Measurements from ENCODE around the gene CSNK1G1. TPM values are rescaled to one million over a fixed set of nuclear protein-coding genes. Genes with fewer than 3 reads are reported as not detected.
A peak's percentile ranks its signal among the peaks of the same experiment; 100 is the strongest.

The CSNK1G1 gene
- total RNA-seq, 1 donor: 37.6 TPM

DNA sequence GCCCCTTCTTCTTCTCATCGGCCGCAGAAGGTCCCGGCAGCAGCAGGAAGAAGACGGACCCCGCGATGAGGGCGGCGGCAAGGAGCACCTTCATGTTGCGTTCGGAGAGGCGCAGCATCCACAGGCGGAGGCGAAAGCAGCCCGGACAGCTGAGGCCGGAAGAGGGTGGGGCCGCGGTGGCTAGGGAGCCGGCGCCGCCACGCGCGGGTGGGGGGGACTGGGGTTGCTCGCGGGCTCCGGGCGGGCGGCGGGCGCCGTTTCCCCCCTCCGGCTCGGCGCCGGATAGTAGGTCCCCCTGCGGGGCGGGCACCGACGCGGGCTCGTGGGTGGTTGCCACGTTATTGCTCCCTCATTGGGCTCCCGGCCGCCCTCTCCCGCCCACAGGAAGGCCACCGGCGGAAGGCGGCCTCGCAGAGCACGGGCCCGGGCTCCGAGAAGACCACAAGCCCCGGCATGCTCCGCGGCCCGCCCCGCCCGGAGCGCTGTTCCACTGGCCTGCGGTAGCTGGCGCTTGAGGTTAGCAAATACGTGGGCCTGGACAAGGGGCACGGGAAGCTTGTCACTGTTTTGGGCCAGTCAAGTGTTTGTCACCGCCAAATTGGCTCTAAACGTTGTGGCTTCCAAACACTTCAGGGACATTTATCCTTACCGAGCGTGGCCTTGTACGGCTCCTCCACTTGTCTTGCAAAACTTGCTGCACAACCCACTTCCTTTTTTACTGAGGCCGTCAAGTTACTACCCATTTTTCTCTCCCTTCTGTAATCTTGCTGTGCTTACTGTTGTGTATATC, 192.9 kb downstream of the CSNK1G1 start, which contains the start of gene PPIB:
Gene PPIB, minus strand, starts transcription at position 154 of the 790 bp plus-strand sequence. Its CDS starts 36 bp downstream, at position 118.
- TF ChIP-seq, protein P1, sequence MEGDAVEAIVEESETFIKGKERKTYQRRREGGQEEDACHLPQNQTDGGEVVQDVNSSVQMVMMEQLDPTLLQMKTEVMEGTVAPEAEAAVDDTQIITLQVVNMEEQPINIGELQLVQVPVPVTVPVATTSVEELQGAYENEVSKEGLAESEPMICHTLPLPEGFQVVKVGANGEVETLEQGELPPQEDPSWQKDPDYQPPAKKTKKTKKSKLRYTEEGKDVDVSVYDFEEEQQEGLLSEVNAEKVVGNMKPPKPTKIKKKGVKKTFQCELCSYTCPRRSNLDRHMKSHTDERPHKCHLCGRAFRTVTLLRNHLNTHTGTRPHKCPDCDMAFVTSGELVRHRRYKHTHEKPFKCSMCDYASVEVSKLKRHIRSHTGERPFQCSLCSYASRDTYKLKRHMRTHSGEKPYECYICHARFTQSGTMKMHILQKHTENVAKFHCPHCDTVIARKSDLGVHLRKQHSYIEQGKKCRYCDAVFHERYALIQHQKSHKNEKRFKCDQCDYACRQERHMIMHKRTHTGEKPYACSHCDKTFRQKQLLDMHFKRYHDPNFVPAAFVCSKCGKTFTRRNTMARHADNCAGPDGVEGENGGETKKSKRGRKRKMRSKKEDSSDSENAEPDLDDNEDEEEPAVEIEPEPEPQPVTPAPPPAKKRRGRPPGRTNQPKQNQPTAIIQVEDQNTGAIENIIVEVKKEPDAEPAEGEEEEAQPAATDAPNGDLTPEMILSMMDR (IDR thresholded peaks at IDR 0.05; ENCODE audit: insufficient read depth, low read depth, low read length): peak; percentile 21
- peak; percentile 98 for DNase-seq (ENCODE audit: low read depth)
- peak within 1 kb of the TSS; percentile 91 for H3K4me3 ChIP-seq (ENCODE audit: low read depth, low read length)

DNA sequence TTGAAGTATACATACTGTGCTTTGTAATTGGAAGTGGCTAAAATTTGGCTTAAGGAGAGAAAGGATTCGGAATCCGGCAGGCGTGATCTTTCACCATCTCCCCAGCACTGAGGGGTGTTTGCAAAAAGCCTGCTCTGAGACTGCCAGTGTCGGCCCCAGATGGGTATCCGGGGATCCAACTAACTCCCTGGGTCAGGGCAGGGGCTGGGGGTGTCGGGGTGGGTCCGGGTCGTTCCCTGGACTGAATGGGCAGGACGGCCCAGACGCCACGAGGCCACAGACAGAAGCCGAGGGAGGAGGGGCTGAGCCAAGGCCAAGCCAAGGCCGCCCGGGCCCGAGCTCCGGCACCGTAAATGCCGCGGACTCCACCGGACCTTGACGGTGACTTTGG, 193.5 kb downstream of the CSNK1G1 start:
- H3K4me3 ChIP-seq (ENCODE audit: low read depth, low read length): peak overlapping the region; percentile 91
- DNase-seq (ENCODE audit: low read depth): no peak
- TF ChIP-seq, protein P1 (IDR thresholded peaks at IDR 0.05; ENCODE audit: insufficient read depth, low read depth, low read length): no peak

DNA sequence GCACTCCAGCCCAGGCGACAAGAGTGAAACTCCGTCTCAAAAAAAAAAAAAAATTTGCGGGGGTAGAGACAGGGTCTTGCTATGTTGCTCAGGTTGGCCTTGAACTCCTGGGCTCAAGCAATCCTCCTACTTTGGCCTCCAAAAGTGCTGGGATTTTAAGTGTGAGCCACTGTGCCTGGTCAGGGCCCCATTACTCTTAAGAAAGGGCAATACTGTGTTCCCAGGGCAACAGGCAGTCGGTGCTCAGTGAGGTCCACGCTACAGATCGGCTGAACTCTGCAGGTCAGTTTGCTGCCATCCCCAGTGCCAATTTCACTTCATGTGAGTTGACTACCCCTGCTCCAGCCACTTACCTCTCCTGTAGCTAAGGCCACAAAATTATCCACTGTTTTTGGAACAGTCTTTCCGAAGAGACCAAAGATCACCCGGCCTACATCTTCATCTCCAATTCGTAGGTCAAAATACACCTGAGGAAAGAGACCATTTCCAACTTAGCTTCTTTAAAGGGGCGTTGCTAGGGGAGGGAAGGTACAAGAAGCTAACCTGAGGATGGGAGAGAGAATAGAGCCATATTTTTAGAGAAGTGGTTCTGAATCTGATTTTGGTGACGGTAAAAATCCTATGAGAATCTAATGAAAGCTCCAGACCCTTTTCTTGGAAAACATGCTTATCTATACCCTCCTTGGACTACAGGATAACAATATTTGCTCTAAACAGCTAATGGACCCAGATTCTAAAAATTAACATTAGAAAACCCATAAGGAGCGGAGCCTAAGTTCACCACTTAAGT, 194.1 kb downstream of the CSNK1G1 start:
- peak overlapping the region; percentile 91 for H3K4me3 ChIP-seq (ENCODE audit: low read depth, low read length)
- TF ChIP-seq, protein P1 (IDR thresholded peaks at IDR 0.05; ENCODE audit: insufficient read depth, low read depth, low read length): no peak
- no peak for DNase-seq (ENCODE audit: low read depth)

- no peak overlapping the region for H3K4me3 ChIP-seq (ENCODE audit: low read depth, low read length)
- TF ChIP-seq, protein P1 (IDR thresholded peaks at IDR 0.05; ENCODE audit: insufficient read depth, low read depth, low read length): no peak
- no peak for DNase-seq (ENCODE audit: low read depth)
These were observed 197.4 kb downstream of the CSNK1G1 start for GRCh38 chr15:64158363-64159134.

DNA sequence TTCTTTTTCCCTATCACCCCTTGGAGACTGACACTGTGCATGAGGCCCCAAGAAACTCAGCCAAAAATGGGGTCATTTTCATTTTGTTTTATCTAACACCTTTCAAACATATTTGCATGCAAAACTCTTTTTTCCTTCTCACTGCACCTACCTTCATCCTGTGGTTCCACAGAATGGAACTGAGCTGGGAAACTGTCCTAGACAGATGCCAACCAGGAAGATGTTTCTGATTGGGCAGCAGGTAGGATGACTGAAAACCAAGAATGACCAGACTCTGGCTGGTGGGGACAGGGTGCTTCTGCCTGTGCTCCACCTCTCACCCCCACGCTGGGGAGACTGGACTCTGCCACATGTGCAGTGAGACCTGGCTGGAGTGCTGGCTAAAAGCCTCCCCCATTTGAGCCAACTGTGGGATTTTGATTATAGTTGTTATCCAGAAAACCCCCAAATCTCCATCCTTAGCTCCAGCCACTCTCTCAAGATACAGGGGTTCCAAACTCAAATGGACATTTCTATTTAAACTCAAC, 198.3 kb downstream of the CSNK1G1 start:
- H3K4me3 ChIP-seq (ENCODE audit: low read depth, low read length): no peak overlapping the region
- DNase-seq (ENCODE audit: low read depth): no peak
- TF ChIP-seq, protein P1 (IDR thresholded peaks at IDR 0.05; ENCODE audit: insufficient read depth, low read depth, low read length): no peak

DNA sequence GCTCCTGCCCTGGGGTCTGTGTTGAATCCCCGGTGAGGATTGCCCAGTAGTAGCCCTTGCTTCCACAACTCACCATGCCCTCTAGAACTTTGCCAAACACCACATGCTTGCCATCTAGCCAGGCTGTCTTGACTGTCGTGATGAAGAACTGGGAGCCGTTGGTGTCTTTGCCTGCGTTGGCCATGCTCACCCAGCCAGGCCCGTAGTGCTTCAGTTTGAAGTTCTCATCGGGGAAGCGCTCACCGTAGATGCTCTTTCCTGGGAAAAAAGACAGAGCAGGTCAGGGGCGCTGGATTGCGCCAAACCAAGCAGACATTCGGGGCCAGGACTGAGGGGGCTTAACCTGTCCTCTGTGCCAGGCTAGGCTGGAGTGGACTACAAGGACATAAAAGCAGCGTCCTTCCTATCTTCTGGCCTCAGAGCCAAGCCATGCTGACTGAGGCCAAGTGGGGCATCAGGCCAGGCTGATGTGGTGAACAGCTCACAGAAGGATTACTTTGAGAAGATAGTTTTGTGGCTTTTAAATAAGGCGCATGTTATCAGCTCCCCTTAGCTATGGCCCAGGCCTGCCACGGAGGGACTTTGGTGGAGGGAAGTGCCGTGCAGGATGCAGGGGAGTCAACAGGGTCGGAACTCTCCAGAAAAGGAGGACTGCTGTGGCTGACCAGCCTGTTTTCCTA, 199.2 kb downstream of the CSNK1G1 start:
- TF ChIP-seq, protein P1 (IDR thresholded peaks at IDR 0.05; ENCODE audit: insufficient read depth, low read depth, low read length): no peak
- DNase-seq (ENCODE audit: low read depth): no peak
- no peak overlapping the region for H3K4me3 ChIP-seq (ENCODE audit: low read depth, low read length)
